ENCODE data around the gene ZBTB44.

The ZBTB44 gene

GRCh38 chr11:130189492-130190210 is 125.1 kb downstream of the ZBTB44 start:
- TF ChIP-seq GATA3 (IDR thresholded peaks at IDR 0.05; ENCODE audit: low read depth, low read length), result no peak
- no peak for TF ChIP-seq GATA2 (IDR thresholded peaks at IDR 0.05; ENCODE audit: low read depth, low read length)

GRCh38 chr11:130188585-130189347 is 126.0 kb downstream of the ZBTB44 start:
- TF ChIP-seq GATA2 (IDR thresholded peaks at IDR 0.05; ENCODE audit: low read depth, low read length) (no peak), GATA3 (IDR thresholded peaks at IDR 0.05; ENCODE audit: low read depth, low read length) (no peak)

GRCh38 chr11:130188047-130188446 is 126.7 kb downstream of the ZBTB44 start:
- no peak for TF ChIP-seq GATA2 (IDR thresholded peaks at IDR 0.05; ENCODE audit: low read depth, low read length)
- TF ChIP-seq GATA3 (IDR thresholded peaks at IDR 0.05; ENCODE audit: low read depth, low read length), result no peak

GRCh38 chr11:130187096-130187495 is 127.6 kb downstream of the ZBTB44 start:
- TF ChIP-seq GATA3 (IDR thresholded peaks at IDR 0.05; ENCODE audit: low read depth, low read length) (no peak), GATA2 (IDR thresholded peaks at IDR 0.05; ENCODE audit: low read depth, low read length) (no peak)

GRCh38 chr11:130183878-130184610 is 130.7 kb downstream of the ZBTB44 start:
- TF ChIP-seq GATA2 (IDR thresholded peaks at IDR 0.05; ENCODE audit: low read depth, low read length) (no peak), GATA3 (IDR thresholded peaks at IDR 0.05; ENCODE audit: low read depth, low read length) (no peak)

GRCh38 chr11:130181295-130182272 is 133.1 kb downstream of the ZBTB44 start:
- no peak for TF ChIP-seq GATA2 (IDR thresholded peaks at IDR 0.05; ENCODE audit: low read depth, low read length)
- TF ChIP-seq GATA3 (IDR thresholded peaks at IDR 0.05; ENCODE audit: low read depth, low read length), result no peak

- no peak for TF ChIP-seq GATA3 (IDR thresholded peaks at IDR 0.05; ENCODE audit: low read depth, low read length)
- no peak for TF ChIP-seq GATA2 (IDR thresholded peaks at IDR 0.05; ENCODE audit: low read depth, low read length)
Measured at GRCh38 chr11:130180896-130181294, 133.8 kb downstream of the ZBTB44 start.

GRCh38 chr11:130180491-130180890 is 134.2 kb downstream of the ZBTB44 start:
- no peak for TF ChIP-seq GATA2 (IDR thresholded peaks at IDR 0.05; ENCODE audit: low read depth, low read length)
- no peak for TF ChIP-seq GATA3 (IDR thresholded peaks at IDR 0.05; ENCODE audit: low read depth, low read length)

GRCh38 chr11:130179396-130180306 is 135.1 kb downstream of the ZBTB44 start:
- TF ChIP-seq GATA2 (IDR thresholded peaks at IDR 0.05; ENCODE audit: low read depth, low read length) (no peak), GATA3 (IDR thresholded peaks at IDR 0.05; ENCODE audit: low read depth, low read length) (no peak)

- no peak for TF ChIP-seq GATA2 (IDR thresholded peaks at IDR 0.05; ENCODE audit: low read depth, low read length)
- no peak for TF ChIP-seq GATA3 (IDR thresholded peaks at IDR 0.05; ENCODE audit: low read depth, low read length)
Measured at GRCh38 chr11:130178441-130179339, 136.0 kb downstream of the ZBTB44 start.

GRCh38 chr11:130177782-130178181 is 136.9 kb downstream of the ZBTB44 start:
- TF ChIP-seq GATA2 (IDR thresholded peaks at IDR 0.05; ENCODE audit: low read depth, low read length), result no peak
- TF ChIP-seq GATA3 (IDR thresholded peaks at IDR 0.05; ENCODE audit: low read depth, low read length), result no peak
